Left cardiac atrium (tissue), 4 donors: ENCODE measurements around the gene TDP2. TPM values are rescaled to one million over a fixed set of nuclear protein-coding genes. Genes with fewer than 3 reads are reported as not detected.

ENCODE experiments used
- ATAC-seq, 2 donors: fragments of 200-7000 bp; cut with Tn5 transposase; one replicate each; pipeline ENCODE4 v1.9.1; 2020; ENCODE audit warnings: mild to moderate bottlenecking in 2 of 2, moderate library complexity in 2 of 2
- DNase-seq: peaks from one replicate; pipeline ENCODE4 v3.0.0-alpha.2; 2020
- intact Hi-C, 2 donors: fragments of 100-400 bp; cut with DNase I; formaldehyde crosslinking; loops; one replicate each; pipeline versions ENCODE4 v1.14.1 to v1.15.1; 2022 to 2023
- total RNA-seq, 2 donors: library from RNA; stranded (reverse); fragmentation: NEBNext Ultra II Directional; extraction: Animal tissue kit (Norgen Biotek cat#: 25700); gene quantifications; one replicate each; pipeline ENCODE4 v1.2.1, GENCODE V29; 2021
- donor health status: DM: no; HTN: yes; CAD: no.
- donor health status: DM: no; HTN: yes; CAD: no; lungs with severe emphysema.
- donor health status: DM: yes; HTN: yes; CAD: no.
- donor health status: Dilated cardiomyopathy.

TDP2 gene
- total RNA-seq, 2 donors from 2014 or later: 29.5 to 35.2 TPM

GRCh38 chr6:24614043-24614420 lies 52.7 kb downstream of the TDP2 start:
- intact Hi-C loops: no loop called here
- ATAC-seq: no peak
- DNase-seq: no peak

- intact Hi-C loops: no loop called here
- DNase-seq: no peak
- ATAC-seq: no peak
Measured at GRCh38 chr6:24613361-24614042, 53.2 kb downstream of the TDP2 start.

GRCh38 chr6:24610672-24611071 lies 56.0 kb downstream of the TDP2 start:
- intact Hi-C loops: no loop called here
- ATAC-seq (no peak), DNase-seq (no peak)

DNA sequence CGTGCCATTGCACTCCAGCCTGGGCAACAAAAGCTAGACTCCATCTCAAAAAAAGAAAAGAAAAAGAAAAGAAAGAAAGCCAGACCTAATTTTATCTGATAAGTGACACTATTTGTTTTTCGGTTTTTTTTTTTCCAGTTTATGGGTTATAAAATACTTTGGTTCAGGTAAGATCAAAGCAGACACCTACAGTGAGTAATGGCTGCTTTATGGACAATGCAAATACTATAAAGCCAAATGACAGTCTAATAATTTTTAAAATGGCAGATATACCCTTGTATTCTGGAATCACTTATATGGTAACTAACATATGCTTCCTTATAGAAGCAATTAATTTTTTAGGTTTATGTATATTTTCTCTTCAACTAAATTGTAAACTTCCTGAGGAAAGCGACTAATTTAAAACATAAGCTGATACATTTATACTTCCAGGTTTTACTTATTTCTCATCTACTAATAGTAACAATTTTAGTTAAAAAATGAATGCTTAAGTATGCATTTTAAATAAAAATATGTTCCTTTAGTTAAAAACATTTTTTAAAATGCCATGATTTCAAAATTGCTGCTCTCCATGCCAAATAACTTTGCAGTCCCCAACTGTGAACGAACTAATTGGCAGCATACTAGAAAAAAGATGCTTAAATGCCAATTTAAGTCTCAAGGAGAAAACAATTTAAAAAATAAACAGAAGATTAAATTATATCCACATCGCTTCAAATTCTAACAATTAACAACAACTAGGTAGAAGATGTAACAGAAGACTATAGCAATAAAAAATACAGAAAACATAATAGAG lies 59.2 kb downstream of the TDP2 start:
- intact Hi-C loops: no loop called here
- ATAC-seq: no peak
- DNase-seq: no peak

DNA sequence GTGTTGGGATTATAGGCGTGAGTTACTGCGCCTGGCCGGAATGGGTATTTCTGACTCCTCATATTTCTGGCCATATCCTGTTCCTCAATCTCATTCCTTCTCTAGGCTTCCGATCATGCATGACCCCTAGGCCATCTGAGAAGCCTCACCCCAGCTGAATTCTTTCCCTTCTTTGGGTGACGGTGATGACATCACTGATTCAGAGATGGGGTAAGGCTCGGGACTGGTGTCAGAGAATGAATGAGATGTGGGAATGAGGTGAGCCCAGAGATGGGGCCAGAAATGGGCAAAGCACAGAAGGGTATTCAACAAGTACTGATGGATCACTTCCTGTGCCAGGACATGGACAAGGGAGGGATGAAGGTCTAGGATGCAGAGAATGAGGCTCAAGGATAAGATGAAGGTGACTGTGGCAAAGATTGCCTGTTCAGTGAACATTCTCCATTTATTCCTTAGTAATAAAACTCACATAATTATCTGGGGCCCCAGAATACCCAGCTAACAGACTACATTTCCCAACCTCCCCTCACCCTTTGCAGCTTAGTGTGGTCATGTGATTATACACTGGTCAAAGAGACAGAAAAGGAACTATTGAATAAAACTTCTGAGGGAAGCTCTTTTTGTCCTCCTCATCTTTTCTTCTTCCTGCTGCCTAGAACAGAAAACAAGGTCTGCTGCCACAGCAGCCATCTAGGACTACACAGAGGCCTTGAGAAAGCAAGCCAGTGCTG lies 60.3 kb downstream of the TDP2 start:
- intact Hi-C loops: no loop called here
- DNase-seq: no peak
- no peak for ATAC-seq

DNA sequence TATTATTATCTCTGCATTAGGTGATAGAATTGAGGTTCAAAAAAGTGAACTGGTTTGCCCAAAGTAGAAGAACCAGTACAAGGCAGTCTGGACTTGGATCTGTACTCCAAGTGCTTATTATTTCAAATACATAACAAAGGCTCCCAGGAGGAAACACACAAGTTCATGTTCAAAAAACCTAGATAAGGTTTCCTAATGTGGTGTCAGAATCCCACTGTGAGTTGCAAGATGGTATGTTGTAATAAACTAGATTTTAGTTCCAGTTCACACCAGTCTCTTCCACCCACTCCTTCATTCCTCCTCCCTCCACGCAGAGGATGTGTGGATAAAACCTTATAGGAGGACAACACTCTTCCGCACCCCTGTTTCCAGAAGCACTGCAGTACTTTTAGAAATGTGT lies 63.5 kb downstream of the TDP2 start:
- ATAC-seq: no peak
- no peak for DNase-seq
- intact Hi-C loops: no loop called here

GRCh38 chr6:24600903-24601302 lies 65.8 kb downstream of the TDP2 start:
- DNase-seq: no peak
- ATAC-seq: no peak
- intact Hi-C loops: no loop called here

Other genes with a start within 250 kb of the TDP2 start
- gene GPLD1, start 177.3 kb downstream of the TDP2 start, total RNA-seq: 1 to 10 TPM; 1.2 to 1.9 TPM
- gene ALDH5A1, start 171.9 kb downstream of the TDP2 start, total RNA-seq: 10 to 100 TPM; 16.2 to 18.1 TPM
- under 1 TPM; 0.05 to 0.06 TPM for gene KIAA0319, start 20.7 kb downstream of the TDP2 start, total RNA-seq
- 10 to 100 TPM; 63.0 to 70.8 TPM for gene ACOT13, start 178 bp upstream of the TDP2 start, total RNA-seq
- 10 to 100 TPM; 58.1 to 67.0 TPM for gene C6orf62, start 52.3 kb upstream of the TDP2 start, total RNA-seq
- gene GMNN, start 108.0 kb upstream of the TDP2 start, total RNA-seq: 10 to 100 TPM in 1 of 2 donors, 1 to 10 TPM in 1; 6.3 to 10.5 TPM
- gene ARMH2, start 132.0 kb upstream of the TDP2 start, total RNA-seq: not detected